CD4-positive, alpha-beta T cell treated with Interleukin-12 subunit alpha and Interleukin-12 subunit beta, for 1 hour (primary cell): Measurements from ENCODE around the gene SCN8A.

Experiments
- DNase-seq: peaks from one replicate; pipeline ENCODE4 v3.0.0-alpha.2; 2020

The SCN8A gene

GRCh38 chr12:51837286-51837685 lies 246.3 kb downstream of the SCN8A start:
- DNase-seq, result no peak

GRCh38 chr12:51838036-51838435 lies 247.0 kb downstream of the SCN8A start:
- DNase-seq, result no peak

- DNase-seq, result no peak
These were observed 247.7 kb downstream of the SCN8A start for GRCh38 chr12:51838762-51839161.

- DNase-seq, result no peak
These were observed 248.4 kb downstream of the SCN8A start for GRCh38 chr12:51839310-51839947.

- no peak for DNase-seq
These were observed 249.9 kb downstream of the SCN8A start for GRCh38 chr12:51840966-51841365.

GRCh38 chr12:51841727-51842126 lies 250.7 kb downstream of the SCN8A start:
- DNase-seq, result no peak

- no peak for DNase-seq
These were observed 253.8 kb downstream of the SCN8A start for GRCh38 chr12:51844854-51845253.

GRCh38 chr12:51845482-51845881 lies 254.4 kb downstream of the SCN8A start:
- DNase-seq, result no peak

- no peak for DNase-seq
These were observed 255.2 kb downstream of the SCN8A start for GRCh38 chr12:51846271-51846691.

GRCh38 chr12:51846911-51847642 lies 256.0 kb downstream of the SCN8A start:
- DNase-seq, result peak; percentile 49

GRCh38 chr12:51847643-51848325 lies 256.8 kb downstream of the SCN8A start:
- no peak for DNase-seq

- no peak for DNase-seq
These were observed 257.3 kb downstream of the SCN8A start, which contains the start of gene FIGNL2 for GRCh38 chr12:51848326-51848727. TSS of gene FIGNL2 (minus strand) at chr12:51848718. CDS start at chr12:51822413, 26,305 bp downstream.

GRCh38 chr12:51848841-51849735 lies 258.1 kb downstream of the SCN8A start:
- no peak for DNase-seq

- no peak for DNase-seq
These were observed 259.3 kb downstream of the SCN8A start for GRCh38 chr12:51850081-51850964.

GRCh38 chr12:51850965-51851299 lies 259.9 kb downstream of the SCN8A start:
- no peak for DNase-seq

- DNase-seq, result no peak
These were observed 260.5 kb downstream of the SCN8A start for GRCh38 chr12:51851413-51852124.

- DNase-seq, result no peak
These were observed 261.5 kb downstream of the SCN8A start for GRCh38 chr12:51852404-51853137.

- DNase-seq, result no peak
These were observed 264.8 kb downstream of the SCN8A start for GRCh38 chr12:51855586-51856428.

- DNase-seq, result no peak
These were observed 270.0 kb downstream of the SCN8A start for GRCh38 chr12:51860986-51861385.
